Vagina (tissue), 2 donors: ENCODE data around the gene FAM169A. TPM values are rescaled to one million over a fixed set of nuclear protein-coding genes. Genes with fewer than 3 reads are reported as not detected.

Source experiments
- DNase-seq, 2 donors: peaks; one replicate each; pipeline ENCODE4 v3.0.0-alpha.2; 2017; ENCODE audit errors: extremely low spot score in 2 of 2
- H3K27ac ChIP-seq: fragments of 200-600 bp; sonication (generic); one replicate; pipeline ENCODE4 v1.5.1; 2019
- H3K27me3 ChIP-seq: fragments of 200-600 bp; sonication (generic); one replicate; pipeline ENCODE4 v1.5.1; 2019
- H3K36me3 ChIP-seq, 2 donors: fragments of 200-600 bp; sonication (generic); one replicate each; pipeline ENCODE4 v1.5.1; 2017 to 2019
- H3K4me1 ChIP-seq: fragments of 200-600 bp; sonication (generic); one replicate; pipeline ENCODE4 v1.5.1; 2019
- H3K4me3 ChIP-seq, 2 donors: fragments of 200-600 bp; sonication (generic); 1 replicate in 1 of 2; 2 replicates in 1 of 2; pipeline ENCODE4 v1.5.1; 2016 to 2019
- H3K9me3 ChIP-seq: fragments of 200-600 bp; sonication (generic); one replicate; pipeline ENCODE4 v1.5.1; 2019
- CTCF ChIP-seq, 3 experiments: fragments of 450-650 bp in 2 of 3; fragments of 200-600 bp in 1 of 3; sonication (generic) in 1 of 3; IDR thresholded peaks; one replicate each; pipeline ENCODE4 v1.5.1; 2017 to 2019; ENCODE audit warnings: antibody characterized with exemption in 3 of 3, mild to moderate bottlenecking in 2 of 3, moderate library complexity in 2 of 3
- POLR2A ChIP-seq, 2 donors: fragments of 450-650 bp; IDR thresholded peaks; one replicate each; pipeline ENCODE4 v1.6.1; 2017; ENCODE audit warnings: antibody characterized with exemption in 2 of 2, mild to moderate bottlenecking in 2 of 2, moderate library complexity in 2 of 2
- POLR2AphosphoS5 ChIP-seq, 2 donors: sonication (generic); formaldehyde crosslinking; IDR thresholded peaks; one replicate each; pipeline ENCODE4 v1.9.0; 2017; ENCODE audit warnings: antibody characterized with exemption in 2 of 2, mild to moderate bottlenecking in 2 of 2, low read depth in 1 of 2; ENCODE audit not compliant: insufficient read depth in 1 of 2
- intact Hi-C: fragments of 100-400 bp; cut with DNase I; formaldehyde crosslinking; loops from one replicate; pipeline ENCODE4 v1.15.1; 2023
- total RNA-seq: library from RNA; depleted of rRNA; stranded (reverse); fragments of >200 nt; gene quantifications from one replicate; pipeline ENCODE4 v1.2.3, GENCODE V29; 2016

FAM169A gene
- total RNA-seq, 1 donor from 2014 or later = 0.98 TPM

GRCh38 chr5:74897049-74897448 is 30.9 kb upstream of the FAM169A start:
- H3K27ac ChIP-seq = no peak overlapping the region
- intact Hi-C loops = no loop called here
- no peak for DNase-seq
- H3K9me3 ChIP-seq = no peaks in the 10 kb centered on the region
- no peaks in the 10 kb centered on the region for H3K36me3 ChIP-seq
- H3K27me3 ChIP-seq = no peaks in the 10 kb centered on the region
- no peak for TF ChIP-seq CTCF (IDR thresholded peaks at IDR 0.05)
- TF ChIP-seq POLR2AphosphoS5 (IDR thresholded peaks at IDR 0.05; ENCODE audit: insufficient read depth in 1 of 2, low read depth in 1 of 2) = no peak
- no peak for TF ChIP-seq POLR2A (IDR thresholded peaks at IDR 0.05)
- no peaks in the 10 kb centered on the region for H3K4me1 ChIP-seq
- no peak overlapping the region for H3K4me3 ChIP-seq

GRCh38 chr5:74895906-74896305 is 29.7 kb upstream of the FAM169A start:
- intact Hi-C loops = no loop called here
- DNase-seq = no peak
- H3K27ac ChIP-seq = no peak overlapping the region
- no peaks in the 10 kb centered on the region for H3K36me3 ChIP-seq
- H3K4me3 ChIP-seq = no peak overlapping the region
- TF ChIP-seq POLR2AphosphoS5 (IDR thresholded peaks at IDR 0.05; ENCODE audit: insufficient read depth in 1 of 2, low read depth in 1 of 2) (no peak), CTCF (IDR thresholded peaks at IDR 0.05) (no peak), POLR2A (IDR thresholded peaks at IDR 0.05) (no peak)
- no peaks in the 10 kb centered on the region for H3K27me3 ChIP-seq
- no peaks in the 10 kb centered on the region for H3K9me3 ChIP-seq
- no peaks in the 10 kb centered on the region for H3K4me1 ChIP-seq

GRCh38 chr5:74894351-74894750 is 28.2 kb upstream of the FAM169A start:
- no peaks in the 10 kb centered on the region for H3K9me3 ChIP-seq
- no peaks in the 10 kb centered on the region for H3K4me1 ChIP-seq
- H3K27ac ChIP-seq = no peak overlapping the region
- TF ChIP-seq POLR2AphosphoS5 (IDR thresholded peaks at IDR 0.05; ENCODE audit: insufficient read depth in 1 of 2, low read depth in 1 of 2) = no peak
- TF ChIP-seq CTCF (IDR thresholded peaks at IDR 0.05) = no peak
- no peak for TF ChIP-seq POLR2A (IDR thresholded peaks at IDR 0.05)
- no peak overlapping the region for H3K4me3 ChIP-seq
- no peak for DNase-seq
- intact Hi-C loops = no loop called here
- H3K36me3 ChIP-seq = no peaks in the 10 kb centered on the region
- H3K27me3 ChIP-seq = no peaks in the 10 kb centered on the region

DNA sequence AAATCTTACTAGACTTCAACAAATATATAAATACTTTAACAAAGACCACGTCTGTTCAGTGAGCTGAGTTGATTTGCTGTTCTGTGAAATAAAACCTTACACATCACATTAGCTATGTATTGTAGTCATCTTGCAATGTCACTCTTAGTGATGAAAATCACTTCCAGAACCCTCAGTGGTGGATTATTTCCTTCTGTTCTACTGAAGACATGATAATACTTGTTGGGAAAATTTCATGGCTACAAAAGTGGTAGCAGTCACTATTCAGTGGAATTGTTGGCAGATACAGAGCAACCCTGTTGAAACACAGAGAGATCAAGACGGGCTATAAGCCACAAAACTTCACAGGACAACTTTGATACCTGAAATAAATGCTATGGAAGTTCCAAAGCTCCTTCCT is 26.7 kb upstream of the FAM169A start:
- Histone ChIP-seq H3K4me1 (no peaks in the 10 kb centered on the region), H3K27me3 (no peaks in the 10 kb centered on the region), H3K9me3 (no peaks in the 10 kb centered on the region), H3K27ac (no peak overlapping the region), H3K4me3 (no peak overlapping the region), H3K36me3 (no peaks in the 10 kb centered on the region)
- intact Hi-C loops = no loop called here
- no peak for DNase-seq
- TF ChIP-seq POLR2AphosphoS5 (IDR thresholded peaks at IDR 0.05; ENCODE audit: insufficient read depth in 1 of 2, low read depth in 1 of 2) (no peak), CTCF (IDR thresholded peaks at IDR 0.05) (no peak), POLR2A (IDR thresholded peaks at IDR 0.05) (no peak)

GRCh38 chr5:74889523-74890105 is 23.4 kb upstream of the FAM169A start:
- Histone ChIP-seq H3K9me3 (no peaks in the 10 kb centered on the region), H3K4me3 (no peak overlapping the region), H3K4me1 (no peaks in the 10 kb centered on the region), H3K36me3 (no peaks in the 10 kb centered on the region), H3K27ac (no peak overlapping the region), H3K27me3 (no peaks in the 10 kb centered on the region)
- intact Hi-C loops = no loop called here
- no peak for TF ChIP-seq POLR2A (IDR thresholded peaks at IDR 0.05)
- TF ChIP-seq CTCF (IDR thresholded peaks at IDR 0.05) = no peak
- no peak for TF ChIP-seq POLR2AphosphoS5 (IDR thresholded peaks at IDR 0.05; ENCODE audit: insufficient read depth in 1 of 2, low read depth in 1 of 2)
- DNase-seq = no peak
